Sigmoid colon (tissue), 4 donors: ENCODE data around the gene RNU1-2.
"Not testable (repeated sequence)": the region's sequence is repeated elsewhere in the genome, so short reads cannot be mapped to it uniquely, and the experiment has no call there.

Source experiments
- CTCF ChIP-seq, 4 experiments: fragments of 450-650 bp in 3 of 4; fragments of 200-600 bp in 1 of 4; IDR thresholded peaks; one replicate each; pipeline ENCODE4 v1.5.1; 2016 to 2019; ENCODE audit warnings: antibody characterized with exemption in 4 of 4, mild to moderate bottlenecking in 3 of 4, moderate library complexity in 2 of 4
- EP300 ChIP-seq, 4 donors: sonication (generic); formaldehyde crosslinking; IDR thresholded peaks; one replicate each; pipeline ENCODE4 v1.6.1; 2017; ENCODE audit warnings: antibody characterized with exemption in 4 of 4
- POLR2AphosphoS5 ChIP-seq, 4 donors: sonication (generic); formaldehyde crosslinking; IDR thresholded peaks; one replicate each; pipeline ENCODE4 v1.6.1; 2017; ENCODE audit warnings: antibody characterized with exemption in 4 of 4

GRCh38 chr1:16914928-16915626 lies 19.3 kb downstream of the RNU1-2 start:
- TF ChIP-seq EP300, POLR2AphosphoS5, CTCF (IDR thresholded peaks at IDR 0.05): not testable (repeated sequence)
